ENCODE measurements around the gene CDK19.

The CDK19 gene

DNA sequence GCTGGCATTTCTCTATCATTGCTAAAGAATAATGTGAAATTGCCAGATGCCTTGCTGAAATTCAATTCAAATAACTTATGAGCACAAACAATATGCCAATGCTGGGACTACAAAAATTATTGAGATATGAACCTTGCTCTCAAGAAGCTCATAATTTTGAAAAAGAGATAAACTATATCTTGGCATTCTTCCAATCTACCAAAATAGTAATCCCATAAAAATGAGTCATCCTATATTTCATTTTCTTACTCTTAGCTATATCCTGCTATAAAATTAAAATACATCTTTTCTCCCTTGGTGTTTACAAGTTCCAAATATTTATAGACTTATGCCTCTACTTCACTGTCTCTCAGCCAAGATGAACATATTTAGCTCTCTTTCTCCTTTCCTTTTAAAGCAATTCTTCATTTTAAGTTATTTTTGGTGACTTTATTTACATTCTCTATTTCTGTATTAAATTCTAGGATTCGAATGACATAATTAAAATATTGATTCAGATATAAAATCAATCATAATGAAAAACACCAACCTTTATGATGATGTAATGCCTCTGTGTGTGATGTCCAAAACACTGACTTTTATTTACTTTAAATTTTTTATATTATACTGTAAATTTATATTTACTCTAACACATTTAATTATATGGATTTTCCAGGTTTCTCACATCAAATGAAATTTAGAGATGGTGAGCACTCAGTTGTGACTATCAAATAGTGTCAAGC, 152.6 kb downstream of the CDK19 start:
- ATAC-seq (ENCODE audit: low read depth) (peak; percentile 55; the same call in 1 of the 3 replicates), DNase-seq (ENCODE audit: low spot score) (no peak)
- no peaks in the 10 kb centered on the region for H3K9me3 ChIP-seq (ENCODE audit: severe bottlenecking)
- no peaks in the 10 kb centered on the region for H3K27me3 ChIP-seq (ENCODE audit: insufficient read depth, poor library complexity, severe bottlenecking)
- no peak overlapping the region for H3K4me3 ChIP-seq (ENCODE audit: severe bottlenecking)
- H3K36me3 ChIP-seq (ENCODE audit: low read depth) = no peaks in the 10 kb centered on the region; the same call in 1 of the 2 replicates
- H3K4me1 ChIP-seq (ENCODE audit: insufficient read depth, poor library complexity, severe bottlenecking) = peaks cover 23% of the 10 kb centered on the region
- TF ChIP-seq, protein P1, sequence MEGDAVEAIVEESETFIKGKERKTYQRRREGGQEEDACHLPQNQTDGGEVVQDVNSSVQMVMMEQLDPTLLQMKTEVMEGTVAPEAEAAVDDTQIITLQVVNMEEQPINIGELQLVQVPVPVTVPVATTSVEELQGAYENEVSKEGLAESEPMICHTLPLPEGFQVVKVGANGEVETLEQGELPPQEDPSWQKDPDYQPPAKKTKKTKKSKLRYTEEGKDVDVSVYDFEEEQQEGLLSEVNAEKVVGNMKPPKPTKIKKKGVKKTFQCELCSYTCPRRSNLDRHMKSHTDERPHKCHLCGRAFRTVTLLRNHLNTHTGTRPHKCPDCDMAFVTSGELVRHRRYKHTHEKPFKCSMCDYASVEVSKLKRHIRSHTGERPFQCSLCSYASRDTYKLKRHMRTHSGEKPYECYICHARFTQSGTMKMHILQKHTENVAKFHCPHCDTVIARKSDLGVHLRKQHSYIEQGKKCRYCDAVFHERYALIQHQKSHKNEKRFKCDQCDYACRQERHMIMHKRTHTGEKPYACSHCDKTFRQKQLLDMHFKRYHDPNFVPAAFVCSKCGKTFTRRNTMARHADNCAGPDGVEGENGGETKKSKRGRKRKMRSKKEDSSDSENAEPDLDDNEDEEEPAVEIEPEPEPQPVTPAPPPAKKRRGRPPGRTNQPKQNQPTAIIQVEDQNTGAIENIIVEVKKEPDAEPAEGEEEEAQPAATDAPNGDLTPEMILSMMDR (IDR thresholded peaks at IDR 0.05; ENCODE audit: poor library complexity, severe bottlenecking) = no peak
- H3K27ac ChIP-seq (ENCODE audit: poor library complexity, severe bottlenecking) = peak overlapping the region; percentile 29

DNA sequence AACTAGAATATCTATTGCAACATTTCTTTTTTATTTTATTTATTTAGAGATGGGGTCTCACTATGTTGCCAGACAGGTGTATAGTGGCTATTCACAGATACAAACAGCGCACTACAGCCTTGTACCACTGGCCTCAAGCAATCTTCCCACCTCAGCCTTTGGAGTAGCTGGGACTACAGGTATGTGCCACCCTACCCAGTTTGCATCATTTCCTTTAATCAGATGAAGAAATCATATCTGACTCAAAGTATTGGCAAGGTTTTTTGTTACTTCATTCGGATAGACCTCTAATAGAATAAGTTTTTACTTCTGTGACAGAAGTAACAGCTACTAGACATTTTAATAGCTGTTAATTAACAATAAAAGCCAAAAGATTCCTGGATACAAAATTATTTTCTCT, 153.9 kb downstream of the CDK19 start:
- Histone ChIP-seq H3K36me3 (ENCODE audit: low read depth) (no peaks in the 10 kb centered on the region), H3K9me3 (ENCODE audit: severe bottlenecking) (no peaks in the 10 kb centered on the region), H3K4me1 (ENCODE audit: insufficient read depth, poor library complexity, severe bottlenecking) (peaks cover 29% of the 10 kb centered on the region), H3K4me3 (ENCODE audit: severe bottlenecking) (no peak overlapping the region), H3K27me3 (ENCODE audit: insufficient read depth, poor library complexity, severe bottlenecking) (no peaks in the 10 kb centered on the region), H3K27ac (ENCODE audit: poor library complexity, severe bottlenecking) (peak overlapping the region; percentile 29)
- peak; percentile 86 for ATAC-seq (ENCODE audit: low read depth)
- DNase-seq (ENCODE audit: low spot score) = no peak
- TF ChIP-seq, protein P1 (IDR thresholded peaks at IDR 0.05; ENCODE audit: poor library complexity, severe bottlenecking) = no peak

DNA sequence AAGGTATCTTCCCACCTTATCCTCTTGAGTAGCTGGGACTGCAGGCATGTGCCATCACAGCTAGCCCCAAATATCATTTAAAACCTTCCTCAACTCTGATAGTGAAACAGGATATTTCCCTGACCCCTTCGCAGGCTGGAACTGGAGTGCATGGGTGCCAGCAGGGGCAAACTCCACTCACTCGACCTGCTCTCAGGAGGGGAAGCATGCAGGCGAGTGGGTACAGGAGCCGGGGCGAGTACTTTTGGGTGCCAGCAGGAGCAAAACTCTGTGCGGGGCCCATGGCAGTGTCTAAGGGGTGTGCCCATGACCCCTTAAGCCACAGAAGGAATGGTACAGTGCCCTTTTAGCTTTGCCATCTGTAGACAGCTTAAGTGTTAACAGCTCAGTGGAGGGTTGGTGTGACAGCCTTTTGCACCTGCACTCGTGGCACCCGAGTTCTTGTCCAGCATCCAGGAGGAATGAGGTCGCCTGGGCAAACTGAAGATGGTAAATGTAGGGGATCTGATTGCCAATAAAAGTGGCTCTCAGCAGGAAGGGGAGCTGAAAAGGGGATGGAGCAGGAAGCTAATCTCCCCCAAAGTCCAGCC, 155.1 kb downstream of the CDK19 start:
- no peak for ATAC-seq (ENCODE audit: low read depth)
- Histone ChIP-seq H3K36me3 (ENCODE audit: low read depth) (no peaks in the 10 kb centered on the region), H3K27ac (ENCODE audit: poor library complexity, severe bottlenecking) (no peak overlapping the region), H3K4me1 (ENCODE audit: insufficient read depth, poor library complexity, severe bottlenecking) (peaks cover 33% of the 10 kb centered on the region), H3K9me3 (ENCODE audit: severe bottlenecking) (no peaks in the 10 kb centered on the region), H3K27me3 (ENCODE audit: insufficient read depth, poor library complexity, severe bottlenecking) (no peaks in the 10 kb centered on the region), H3K4me3 (ENCODE audit: severe bottlenecking) (no peak overlapping the region)
- TF ChIP-seq, protein P1 (IDR thresholded peaks at IDR 0.05; ENCODE audit: poor library complexity, severe bottlenecking) = no peak
- no peak for DNase-seq (ENCODE audit: low spot score)

DNA sequence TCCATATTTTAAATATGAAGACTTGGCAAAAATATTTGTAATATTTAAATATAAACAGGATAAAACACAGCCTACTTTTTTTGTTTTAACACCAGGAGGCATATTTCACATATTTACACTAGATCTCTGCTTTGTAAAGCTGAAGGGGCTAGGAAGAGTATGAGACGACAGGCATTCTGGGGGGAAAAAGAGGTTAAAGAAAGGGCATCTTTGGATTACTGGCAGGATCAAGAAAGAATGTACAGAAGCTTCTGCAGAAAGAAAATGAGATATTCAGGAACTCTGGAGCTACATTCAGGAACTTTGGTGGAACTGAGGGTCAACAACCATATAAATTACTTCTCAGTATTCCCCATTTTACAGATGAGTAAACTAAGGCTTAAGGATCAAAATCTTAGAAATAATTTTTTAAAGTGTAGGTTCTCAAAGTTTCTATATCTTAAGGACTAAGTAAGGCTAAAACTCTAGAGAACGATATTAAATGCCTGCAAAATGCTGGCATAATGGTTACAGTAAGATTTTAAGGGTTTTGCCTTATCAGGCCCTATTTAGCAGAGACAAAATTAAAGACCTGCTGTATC, 156.5 kb downstream of the CDK19 start:
- H3K4me3 ChIP-seq (ENCODE audit: severe bottlenecking) = no peak overlapping the region
- H3K27ac ChIP-seq (ENCODE audit: poor library complexity, severe bottlenecking) = no peak overlapping the region
- no peak for ATAC-seq (ENCODE audit: low read depth)
- no peak for DNase-seq (ENCODE audit: low spot score)
- no peaks in the 10 kb centered on the region for H3K27me3 ChIP-seq (ENCODE audit: insufficient read depth, poor library complexity, severe bottlenecking)
- H3K4me1 ChIP-seq (ENCODE audit: insufficient read depth, poor library complexity, severe bottlenecking) = peaks cover 43% of the 10 kb centered on the region
- TF ChIP-seq, protein P1 (IDR thresholded peaks at IDR 0.05; ENCODE audit: poor library complexity, severe bottlenecking) = no peak
- H3K36me3 ChIP-seq (ENCODE audit: low read depth) = no peaks in the 10 kb centered on the region
- H3K9me3 ChIP-seq (ENCODE audit: severe bottlenecking) = no peaks in the 10 kb centered on the region
